H1 (cell line): Measurements from ENCODE around the gene PLXNB2. TPM values are rescaled to one million over a fixed set of nuclear protein-coding genes. Genes with fewer than 3 reads are reported as not detected.

Experiments
- SIX5 ChIP-seq: IDR thresholded peaks from 2 replicates; pipeline ENCODE4 v1.6.1; 2011; ENCODE audit warnings: mild to moderate bottlenecking, low read depth, low read length
- polyA plus RNA-seq, 7 experiments: library from polyadenylated mRNA; depleted of rRNA in 3 of 7; stranded (reverse) in 5 of 7; unstranded in 2 of 7; fragments of >200 nt in 5 of 7; fragments of 200-250 nt in 2 of 7; gene quantifications; 1 replicate in 5 of 7; 2 replicates in 1 of 7; 4 replicates in 1 of 7; pipeline versions ENCODE4 v1.2.1 to v1.2.3, GENCODE V29; 2011 to 2013; ENCODE audit warnings: missing spikeins in 2 of 7, mixed read lengths in 2 of 7
- total RNA-seq: library from RNA; stranded (reverse); fragmentation: NEBNext Ultra II Directional; extraction: Animal tissue kit (Norgen Biotek cat#: 25700); gene quantifications from 2 replicates; pipeline ENCODE4 v1.2.1, GENCODE V29; 2021
- TF ChIP-seq, protein P1 (sequence below): fragments of 300-600 bp; sonication (generic); IDR thresholded peaks from 2 replicates; pipeline ENCODE4 v1.7.1; 2012; ENCODE audit warnings: low read length, moderate library complexity, mild to moderate bottlenecking, inconsistent platforms; ENCODE audit not compliant: insufficient replicate concordance

The PLXNB2 gene
- total and polyA plus RNA-seq, 2 of the 8 experiments (the other 6 are each of a cell fraction or from before 2014, with no cell fraction given), result 58.3 to 92.8 TPM

- TF ChIP-seq, protein P1, sequence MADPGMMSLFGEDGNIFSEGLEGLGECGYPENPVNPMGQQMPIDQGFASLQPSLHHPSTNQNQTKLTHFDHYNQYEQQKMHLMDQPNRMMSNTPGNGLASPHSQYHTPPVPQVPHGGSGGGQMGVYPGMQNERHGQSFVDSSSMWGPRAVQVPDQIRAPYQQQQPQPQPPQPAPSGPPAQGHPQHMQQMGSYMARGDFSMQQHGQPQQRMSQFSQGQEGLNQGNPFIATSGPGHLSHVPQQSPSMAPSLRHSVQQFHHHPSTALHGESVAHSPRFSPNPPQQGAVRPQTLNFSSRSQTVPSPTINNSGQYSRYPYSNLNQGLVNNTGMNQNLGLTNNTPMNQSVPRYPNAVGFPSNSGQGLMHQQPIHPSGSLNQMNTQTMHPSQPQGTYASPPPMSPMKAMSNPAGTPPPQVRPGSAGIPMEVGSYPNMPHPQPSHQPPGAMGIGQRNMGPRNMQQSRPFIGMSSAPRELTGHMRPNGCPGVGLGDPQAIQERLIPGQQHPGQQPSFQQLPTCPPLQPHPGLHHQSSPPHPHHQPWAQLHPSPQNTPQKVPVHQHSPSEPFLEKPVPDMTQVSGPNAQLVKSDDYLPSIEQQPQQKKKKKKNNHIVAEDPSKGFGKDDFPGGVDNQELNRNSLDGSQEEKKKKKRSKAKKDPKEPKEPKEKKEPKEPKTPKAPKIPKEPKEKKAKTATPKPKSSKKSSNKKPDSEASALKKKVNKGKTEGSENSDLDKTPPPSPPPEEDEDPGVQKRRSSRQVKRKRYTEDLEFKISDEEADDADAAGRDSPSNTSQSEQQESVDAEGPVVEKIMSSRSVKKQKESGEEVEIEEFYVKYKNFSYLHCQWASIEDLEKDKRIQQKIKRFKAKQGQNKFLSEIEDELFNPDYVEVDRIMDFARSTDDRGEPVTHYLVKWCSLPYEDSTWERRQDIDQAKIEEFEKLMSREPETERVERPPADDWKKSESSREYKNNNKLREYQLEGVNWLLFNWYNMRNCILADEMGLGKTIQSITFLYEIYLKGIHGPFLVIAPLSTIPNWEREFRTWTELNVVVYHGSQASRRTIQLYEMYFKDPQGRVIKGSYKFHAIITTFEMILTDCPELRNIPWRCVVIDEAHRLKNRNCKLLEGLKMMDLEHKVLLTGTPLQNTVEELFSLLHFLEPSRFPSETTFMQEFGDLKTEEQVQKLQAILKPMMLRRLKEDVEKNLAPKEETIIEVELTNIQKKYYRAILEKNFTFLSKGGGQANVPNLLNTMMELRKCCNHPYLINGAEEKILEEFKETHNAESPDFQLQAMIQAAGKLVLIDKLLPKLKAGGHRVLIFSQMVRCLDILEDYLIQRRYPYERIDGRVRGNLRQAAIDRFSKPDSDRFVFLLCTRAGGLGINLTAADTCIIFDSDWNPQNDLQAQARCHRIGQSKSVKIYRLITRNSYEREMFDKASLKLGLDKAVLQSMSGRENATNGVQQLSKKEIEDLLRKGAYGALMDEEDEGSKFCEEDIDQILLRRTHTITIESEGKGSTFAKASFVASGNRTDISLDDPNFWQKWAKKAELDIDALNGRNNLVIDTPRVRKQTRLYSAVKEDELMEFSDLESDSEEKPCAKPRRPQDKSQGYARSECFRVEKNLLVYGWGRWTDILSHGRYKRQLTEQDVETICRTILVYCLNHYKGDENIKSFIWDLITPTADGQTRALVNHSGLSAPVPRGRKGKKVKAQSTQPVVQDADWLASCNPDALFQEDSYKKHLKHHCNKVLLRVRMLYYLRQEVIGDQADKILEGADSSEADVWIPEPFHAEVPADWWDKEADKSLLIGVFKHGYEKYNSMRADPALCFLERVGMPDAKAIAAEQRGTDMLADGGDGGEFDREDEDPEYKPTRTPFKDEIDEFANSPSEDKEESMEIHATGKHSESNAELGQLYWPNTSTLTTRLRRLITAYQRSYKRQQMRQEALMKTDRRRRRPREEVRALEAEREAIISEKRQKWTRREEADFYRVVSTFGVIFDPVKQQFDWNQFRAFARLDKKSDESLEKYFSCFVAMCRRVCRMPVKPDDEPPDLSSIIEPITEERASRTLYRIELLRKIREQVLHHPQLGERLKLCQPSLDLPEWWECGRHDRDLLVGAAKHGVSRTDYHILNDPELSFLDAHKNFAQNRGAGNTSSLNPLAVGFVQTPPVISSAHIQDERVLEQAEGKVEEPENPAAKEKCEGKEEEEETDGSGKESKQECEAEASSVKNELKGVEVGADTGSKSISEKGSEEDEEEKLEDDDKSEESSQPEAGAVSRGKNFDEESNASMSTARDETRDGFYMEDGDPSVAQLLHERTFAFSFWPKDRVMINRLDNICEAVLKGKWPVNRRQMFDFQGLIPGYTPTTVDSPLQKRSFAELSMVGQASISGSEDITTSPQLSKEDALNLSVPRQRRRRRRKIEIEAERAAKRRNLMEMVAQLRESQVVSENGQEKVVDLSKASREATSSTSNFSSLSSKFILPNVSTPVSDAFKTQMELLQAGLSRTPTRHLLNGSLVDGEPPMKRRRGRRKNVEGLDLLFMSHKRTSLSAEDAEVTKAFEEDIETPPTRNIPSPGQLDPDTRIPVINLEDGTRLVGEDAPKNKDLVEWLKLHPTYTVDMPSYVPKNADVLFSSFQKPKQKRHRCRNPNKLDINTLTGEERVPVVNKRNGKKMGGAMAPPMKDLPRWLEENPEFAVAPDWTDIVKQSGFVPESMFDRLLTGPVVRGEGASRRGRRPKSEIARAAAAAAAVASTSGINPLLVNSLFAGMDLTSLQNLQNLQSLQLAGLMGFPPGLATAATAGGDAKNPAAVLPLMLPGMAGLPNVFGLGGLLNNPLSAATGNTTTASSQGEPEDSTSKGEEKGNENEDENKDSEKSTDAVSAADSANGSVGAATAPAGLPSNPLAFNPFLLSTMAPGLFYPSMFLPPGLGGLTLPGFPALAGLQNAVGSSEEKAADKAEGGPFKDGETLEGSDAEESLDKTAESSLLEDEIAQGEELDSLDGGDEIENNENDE, result no peak
- no peak for TF ChIP-seq SIX5
Observed at GRCh38 chr22:50327711-50328019, 20.2 kb upstream of the PLXNB2 start (continued).
